ENCODE measurements around the gene RBM19.
"Not testable (repeated sequence)": the region's sequence is repeated elsewhere in the genome, so short reads cannot be mapped to it uniquely, and the experiment has no call there.

Gene RBM19

DNA sequence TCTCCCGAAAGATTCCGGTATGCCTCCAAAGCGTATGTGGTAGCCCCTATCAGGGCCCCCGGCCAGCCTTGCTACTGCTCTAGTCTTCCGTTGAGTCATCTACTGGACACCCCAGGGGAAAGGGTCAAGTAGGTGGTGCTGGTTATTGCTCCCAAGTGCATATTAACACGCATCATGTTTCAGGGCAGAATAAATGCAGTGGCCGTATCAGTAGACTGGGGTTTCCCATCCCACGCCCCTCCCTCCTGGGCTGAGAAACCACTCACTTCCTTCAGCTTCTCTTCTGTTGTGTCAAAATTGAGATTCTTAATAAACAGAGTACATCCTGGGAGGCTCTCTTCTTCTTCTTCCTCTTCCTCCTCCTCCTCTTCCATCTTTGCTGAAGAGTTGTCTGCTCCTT lies 39.3 kb downstream of the RBM19 start:
- DNase-seq: no peak

DNA sequence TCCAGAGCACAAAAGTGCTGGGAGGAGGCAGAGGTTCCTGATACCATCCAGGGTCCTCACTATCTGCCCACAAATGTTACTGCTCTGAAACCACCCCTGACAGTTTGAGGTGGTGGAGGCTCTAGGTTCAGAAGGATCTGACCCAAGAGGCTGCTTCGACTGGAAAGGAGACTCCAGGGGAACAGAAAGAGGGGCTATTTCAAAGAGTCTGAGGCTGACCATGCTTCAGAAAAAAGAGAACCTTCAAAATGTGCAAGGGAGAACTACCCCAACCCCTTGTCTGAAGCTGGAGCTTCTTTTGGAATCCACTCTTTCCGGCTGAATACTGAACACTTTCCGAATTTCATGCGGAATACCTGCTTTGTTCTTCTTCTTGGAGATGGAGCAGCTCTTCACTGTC lies 41.8 kb downstream of the RBM19 start:
- DNase-seq: no peak

DNA sequence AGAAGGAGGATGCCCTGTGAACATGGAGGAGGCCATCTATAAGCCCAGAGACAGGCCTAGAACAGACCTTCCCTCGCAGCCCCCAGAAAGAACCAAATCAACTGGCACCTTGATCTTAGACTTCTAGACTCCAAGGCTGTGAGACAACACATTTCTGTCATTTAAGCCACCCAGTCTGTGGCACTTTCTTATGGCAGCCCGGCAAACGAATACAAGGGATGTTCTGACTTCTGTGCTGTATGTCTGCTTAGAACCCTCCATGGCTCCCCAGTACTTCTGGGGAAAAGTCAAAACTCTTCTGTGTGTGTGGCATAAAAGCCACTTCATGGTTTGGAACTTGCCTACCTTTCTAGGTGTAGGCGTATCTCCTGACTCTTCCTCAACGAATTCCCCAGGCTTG lies 42.9 kb downstream of the RBM19 start:
- no peak for DNase-seq

DNA sequence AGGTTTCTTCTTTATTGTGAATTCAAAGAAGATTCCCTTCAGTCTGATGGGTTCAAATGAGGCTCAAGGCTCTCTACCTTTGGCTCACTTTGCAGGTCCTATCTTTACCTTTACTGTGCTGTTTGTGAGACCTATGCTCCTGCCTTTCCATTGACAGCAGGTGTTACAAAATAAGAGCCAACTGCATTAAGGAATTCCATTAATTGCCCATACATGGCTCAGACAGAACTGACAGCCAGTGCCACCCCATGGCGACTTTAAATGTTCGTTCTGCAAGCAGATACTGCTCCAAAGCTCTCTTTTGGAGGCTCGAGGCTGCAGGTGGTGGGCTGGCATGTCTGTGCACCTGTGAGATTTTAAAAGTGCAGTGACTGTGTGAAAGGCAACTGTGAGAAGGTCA lies 44.7 kb downstream of the RBM19 start:
- DNase-seq: no peak

DNA sequence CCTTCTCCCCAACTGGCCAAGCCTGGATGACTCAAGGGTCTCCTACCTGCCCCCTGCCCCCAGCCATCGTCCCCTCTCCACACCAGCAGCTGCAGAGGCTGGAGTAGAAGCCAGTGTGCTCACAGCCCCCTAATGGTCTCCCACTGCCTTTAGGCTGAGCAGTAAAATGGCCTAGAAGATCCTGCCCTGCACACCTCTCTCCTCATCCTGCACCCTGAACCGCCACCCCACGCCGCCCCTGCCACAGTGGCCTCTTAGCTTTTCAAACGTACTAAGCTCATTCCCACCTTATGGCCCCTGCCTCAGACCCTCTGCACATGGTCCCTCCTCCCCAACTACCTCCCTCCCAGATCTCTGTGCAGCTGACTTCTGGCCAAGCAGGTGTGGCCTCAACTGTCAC lies 46.3 kb downstream of the RBM19 start:
- no peak for DNase-seq

DNA sequence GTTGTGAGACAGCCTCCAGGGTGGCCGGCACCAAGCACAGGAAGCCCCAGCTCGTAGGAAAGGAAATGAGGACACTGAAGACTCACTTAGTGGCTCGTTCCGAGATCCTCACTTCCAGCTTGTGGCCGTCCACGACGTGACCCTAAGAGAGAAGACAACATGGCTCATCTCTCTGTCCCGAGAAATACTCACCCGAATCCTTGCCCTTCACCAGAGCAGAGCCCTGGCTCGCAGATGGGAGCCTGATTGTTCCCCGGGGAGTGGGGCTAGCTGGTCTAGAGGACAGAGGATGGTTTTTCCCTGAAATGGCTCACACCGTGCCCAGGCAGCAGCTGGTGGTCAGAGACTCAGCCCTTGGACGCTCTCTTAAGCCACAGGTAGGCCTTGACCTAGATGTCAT lies 47.8 kb downstream of the RBM19 start:
- no peak for DNase-seq

DNA sequence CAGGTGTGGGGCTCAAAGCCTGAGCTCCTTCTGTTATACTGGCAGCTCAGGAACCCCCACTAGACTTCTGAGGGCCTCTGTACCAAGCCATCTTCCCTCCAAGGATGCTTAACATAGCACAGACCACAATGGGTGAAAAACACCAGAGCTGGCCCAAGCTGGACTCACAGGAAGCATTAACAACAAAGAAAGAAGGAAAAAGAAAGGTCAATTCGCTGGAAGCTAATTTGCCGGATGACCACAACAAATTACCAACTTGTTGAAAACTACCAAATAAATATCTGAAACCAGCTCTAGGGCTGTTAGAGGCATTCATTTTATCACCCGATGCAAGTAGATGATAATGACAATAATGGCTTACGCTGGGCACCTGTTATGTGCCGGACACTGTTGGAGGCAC lies 48.7 kb downstream of the RBM19 start:
- no peak for DNase-seq

DNA sequence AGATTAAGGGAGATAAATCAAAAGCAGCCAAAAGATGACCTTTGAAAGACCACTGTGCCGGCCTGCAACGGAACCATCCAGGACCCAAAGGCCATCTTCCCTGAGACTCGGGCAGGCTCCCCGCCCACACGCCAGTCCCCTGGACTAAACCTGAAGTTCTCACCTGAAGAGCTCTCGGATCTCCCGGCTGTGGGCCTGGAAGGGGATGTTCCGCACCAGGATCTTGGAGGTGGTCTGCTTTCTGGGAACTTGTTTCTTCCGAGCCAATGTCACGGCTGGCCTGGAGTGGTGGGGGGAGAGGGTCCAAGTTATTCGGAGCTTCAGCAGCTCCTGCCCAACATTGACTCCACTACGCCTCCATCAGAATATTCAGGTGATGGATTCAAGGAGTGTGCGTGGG lies 51.3 kb downstream of the RBM19 start:
- DNase-seq: no peak

DNA sequence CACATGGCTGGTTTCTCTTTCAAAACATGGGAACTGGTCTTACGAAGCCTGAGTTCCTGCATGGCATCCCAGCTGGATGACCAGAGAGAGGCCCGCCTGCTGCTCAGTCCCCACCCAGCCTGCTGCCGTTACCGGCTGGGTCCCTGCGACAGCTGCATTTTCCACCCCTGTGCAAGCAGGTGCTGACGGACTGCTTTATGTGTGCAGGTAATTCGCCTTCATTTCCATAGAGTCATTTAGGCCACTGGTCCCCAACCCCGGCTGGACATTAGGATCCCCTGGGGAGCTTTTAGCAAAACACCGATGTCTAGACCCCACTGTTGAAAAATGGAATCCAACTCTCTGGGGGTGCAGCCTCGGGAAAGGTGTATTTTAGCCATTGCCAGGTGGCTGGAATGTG lies 51.9 kb downstream of the RBM19 start:
- DNase-seq: no peak

DNA sequence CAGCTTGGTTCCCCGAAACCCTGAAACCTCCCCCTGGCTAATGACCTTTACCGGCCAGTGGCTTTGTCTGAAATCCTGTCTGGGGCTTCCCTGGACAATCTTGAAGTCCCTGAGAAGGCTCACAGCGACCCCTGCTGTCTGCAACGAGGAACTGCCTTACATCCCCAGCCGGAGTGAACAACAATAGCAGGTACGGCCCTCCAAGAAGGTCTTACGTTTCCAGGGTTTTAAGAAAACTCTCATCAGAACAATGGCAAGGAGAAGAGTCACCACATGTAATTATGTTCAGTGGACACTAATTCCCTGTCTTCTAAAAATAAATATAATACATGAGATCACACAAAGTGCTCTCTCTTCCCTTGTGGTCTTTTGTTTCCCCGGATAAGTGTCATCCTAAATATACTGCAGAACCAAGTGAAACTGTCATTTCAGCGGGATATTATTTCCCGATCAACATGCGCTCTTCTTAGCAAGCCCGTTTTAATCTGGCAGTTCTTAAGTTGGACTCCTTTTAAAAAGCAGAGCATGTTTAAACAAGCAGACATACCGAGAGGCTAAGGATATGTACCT lies 53.3 kb downstream of the RBM19 start:
- no peak for DNase-seq

DNA sequence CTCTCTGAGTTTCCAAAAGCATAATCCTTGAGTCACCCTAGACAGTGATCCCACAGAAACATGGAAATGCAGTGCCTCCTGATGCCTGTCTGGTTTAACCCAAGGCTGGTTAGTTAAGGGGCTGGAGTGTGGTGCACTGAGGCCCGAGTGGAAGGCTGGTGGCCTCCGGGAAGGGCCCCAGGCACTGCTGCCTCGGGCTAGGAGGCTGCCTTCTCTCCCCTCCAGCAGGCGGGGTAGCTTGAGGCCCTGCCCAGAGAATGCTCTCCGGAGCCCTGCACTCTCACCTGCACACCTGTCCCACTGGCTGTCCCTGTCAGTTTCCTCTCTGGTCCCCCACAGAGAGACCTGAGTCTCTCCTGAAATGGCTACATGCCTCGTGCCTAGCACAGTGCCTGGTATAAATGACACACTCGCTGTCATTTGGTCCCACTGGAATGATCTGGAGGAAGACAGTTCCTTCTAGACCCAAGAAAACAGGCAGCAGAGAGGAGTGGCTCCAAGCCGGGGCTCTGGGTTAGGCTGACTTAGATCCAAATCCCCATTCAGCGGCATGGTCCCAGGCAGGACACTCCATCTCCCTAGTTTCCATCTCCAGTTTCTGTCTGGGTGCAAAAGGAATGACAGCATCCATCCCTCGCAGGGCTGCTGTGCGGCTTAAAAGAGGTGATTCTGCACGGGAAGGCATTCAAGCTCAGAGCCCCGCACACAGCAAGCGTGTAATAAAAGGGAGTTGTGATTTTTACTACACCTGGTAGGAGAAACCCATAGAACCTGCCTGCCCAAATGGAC lies 54.0 kb downstream of the RBM19 start:
- no peak for DNase-seq

DNA sequence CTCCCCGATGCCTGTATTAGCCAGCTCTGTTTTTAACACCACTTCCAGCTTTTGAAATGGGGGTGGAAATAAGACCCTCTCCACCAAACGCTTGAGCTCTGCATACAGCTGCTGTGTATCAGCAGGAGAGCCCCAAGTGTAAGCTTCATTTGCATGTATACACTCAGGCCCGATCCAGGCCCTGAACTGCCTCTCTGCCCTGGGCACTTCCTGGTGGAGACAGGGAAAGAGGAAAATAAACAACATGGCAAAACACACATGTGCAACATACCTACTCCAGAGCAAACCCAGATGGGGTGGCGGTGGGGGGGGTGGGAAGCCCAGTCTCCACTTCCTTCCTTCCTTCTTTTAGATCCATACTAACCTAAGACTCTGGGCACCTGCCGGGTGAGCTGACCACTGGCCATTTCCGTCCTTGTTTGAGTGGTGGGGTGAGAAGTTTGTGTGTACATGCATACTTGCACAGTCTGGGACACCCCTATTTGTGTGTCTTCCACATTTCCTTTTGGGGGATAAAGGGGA lies 55.3 kb downstream of the RBM19 start:
- no peak for DNase-seq

DNA sequence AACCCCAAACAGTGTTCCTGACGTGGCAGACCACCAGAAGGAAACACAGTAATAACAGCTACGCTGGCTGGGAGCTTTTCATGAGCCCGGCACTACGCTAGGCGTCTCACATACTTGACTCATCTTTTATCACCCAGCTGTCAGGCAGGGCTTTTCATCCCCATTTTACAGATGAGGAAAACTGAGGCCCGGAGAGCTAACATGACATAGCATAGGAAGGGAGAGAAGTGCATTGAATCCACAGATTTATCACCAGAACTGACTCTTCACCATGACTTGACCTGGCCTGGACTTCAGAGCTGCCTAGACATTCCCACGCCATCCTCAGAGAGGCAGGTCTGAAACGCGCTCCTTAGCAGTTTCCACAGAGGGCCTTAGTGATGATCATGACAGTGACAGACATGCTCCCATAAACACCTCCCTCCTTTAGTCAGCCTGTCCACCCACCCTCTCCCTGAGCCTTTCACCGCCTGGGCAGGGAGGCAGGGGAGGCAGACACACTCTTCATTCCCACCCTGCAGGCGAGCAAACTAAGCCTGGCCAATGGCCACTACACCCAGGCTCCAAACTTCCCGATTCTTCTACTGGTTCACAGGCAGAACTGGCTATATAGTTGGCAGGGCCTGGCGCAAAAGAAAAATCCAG lies 56.2 kb downstream of the RBM19 start:
- no peak for DNase-seq

DNA sequence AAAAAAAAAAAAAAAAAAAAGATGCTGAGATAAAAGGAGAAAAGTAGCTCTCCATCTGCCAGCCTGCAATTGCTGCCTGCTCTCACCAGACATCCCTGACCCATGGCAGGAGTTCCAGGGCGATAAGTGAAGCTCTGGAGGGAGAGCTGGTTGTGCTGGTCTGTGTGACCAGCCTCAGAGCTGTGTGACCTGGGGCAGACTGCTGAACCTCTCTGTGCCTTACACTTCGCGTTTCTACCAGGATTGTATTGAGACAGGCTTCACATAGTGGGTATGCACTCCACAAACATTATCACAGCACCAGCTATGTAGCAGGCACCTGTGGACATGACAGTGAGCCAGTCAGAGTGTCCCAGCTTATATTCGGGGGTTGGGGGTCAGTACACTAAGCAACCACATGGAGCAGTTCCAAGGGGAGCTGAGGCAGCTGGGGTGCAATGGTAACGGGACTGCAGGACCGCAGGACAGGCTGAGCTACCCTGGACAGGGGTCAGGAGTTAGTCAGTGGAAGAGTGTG lies 57.5 kb downstream of the RBM19 start:
- no peak for DNase-seq

DNA sequence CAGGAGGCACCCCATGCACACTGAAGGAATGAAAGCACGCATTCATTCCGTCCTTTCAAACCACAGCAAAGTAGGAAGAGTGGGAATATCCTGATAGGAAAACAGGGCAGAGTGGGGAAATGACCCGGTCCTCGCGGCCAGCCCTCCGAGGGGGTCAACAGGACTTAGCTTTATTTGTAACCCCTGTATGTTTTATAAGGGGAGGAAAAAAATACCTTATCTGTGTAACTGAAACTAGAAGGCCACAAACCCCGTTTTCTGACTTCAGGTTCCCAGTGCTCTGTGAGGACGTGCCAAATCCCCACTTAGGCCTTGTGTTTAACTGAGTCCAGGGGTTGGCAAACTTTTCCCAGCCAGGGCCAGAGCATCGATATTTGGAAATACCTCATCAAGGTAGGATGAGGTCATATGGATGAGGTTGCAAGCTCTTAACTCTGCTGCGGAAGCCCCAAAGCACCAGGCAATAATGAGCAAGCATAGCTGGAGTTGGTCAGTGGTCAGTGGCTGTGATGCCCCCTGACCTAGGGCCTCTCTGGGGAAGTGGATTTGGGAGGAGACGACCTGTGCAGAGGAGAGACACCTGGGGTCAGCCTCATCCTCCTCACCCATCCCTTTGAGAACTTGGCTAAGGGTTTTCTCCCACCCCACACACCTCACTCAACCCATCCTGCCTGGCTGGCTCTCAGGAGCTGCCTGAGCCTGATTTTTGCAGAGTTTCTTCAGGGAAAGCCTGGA lies 58.5 kb downstream of the RBM19 start:
- no peak for DNase-seq

DNA sequence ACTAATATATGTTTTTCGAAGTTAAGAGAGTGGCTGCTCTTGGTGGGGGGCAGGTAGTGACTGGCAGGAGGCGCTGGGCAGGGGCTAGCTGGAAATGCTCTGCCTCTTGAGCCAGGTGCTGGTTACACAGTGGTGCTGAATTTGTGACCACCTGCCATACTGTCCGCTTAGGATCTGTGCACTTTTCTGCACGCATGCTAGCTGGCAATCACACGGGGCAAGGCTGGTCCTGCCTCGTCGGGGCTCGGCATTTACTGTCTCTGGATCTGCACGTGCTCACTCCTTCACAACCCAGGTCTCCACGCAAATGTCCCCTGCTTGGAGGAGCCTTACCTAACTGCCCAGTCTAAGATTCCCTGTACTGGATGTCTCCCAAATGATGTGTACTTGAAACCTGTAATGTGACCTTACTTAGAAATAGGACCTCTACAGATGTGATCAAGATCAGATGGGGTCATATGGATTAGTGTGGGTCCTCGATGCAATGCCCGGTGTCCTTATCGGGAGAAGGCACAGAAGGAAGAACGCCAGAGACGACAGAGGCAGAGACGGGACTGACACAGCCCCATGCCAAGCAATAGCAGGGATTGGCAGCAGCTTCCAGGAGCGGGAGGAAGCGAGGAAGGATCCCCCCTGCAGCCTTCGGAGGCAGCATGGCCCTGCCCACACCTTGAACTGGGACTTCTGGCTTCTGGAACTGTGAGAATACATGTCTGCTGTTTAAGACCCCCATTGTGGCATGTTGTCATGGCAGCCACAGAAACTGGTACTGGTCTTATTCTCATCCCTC lies 59.5 kb downstream of the RBM19 start:
- no peak for DNase-seq

DNA sequence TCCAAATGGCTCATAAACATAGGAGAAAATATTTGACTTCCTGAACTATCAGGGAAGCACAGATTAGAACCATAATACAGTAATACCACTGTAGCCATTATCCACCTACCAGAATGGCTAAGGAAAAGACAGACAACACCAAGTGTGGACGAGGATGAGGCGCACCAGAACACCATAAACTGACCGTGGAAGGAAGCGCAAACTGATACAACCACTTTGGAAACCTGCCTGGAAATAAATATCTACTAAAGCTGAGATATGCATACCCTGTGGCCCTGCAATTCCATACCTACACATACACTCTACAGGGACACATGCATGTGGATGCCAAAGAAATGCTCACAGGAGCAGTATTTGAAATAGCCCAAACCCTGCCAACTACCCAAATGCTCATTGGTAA lies 60.3 kb downstream of the RBM19 start:
- no peak for DNase-seq

DNA sequence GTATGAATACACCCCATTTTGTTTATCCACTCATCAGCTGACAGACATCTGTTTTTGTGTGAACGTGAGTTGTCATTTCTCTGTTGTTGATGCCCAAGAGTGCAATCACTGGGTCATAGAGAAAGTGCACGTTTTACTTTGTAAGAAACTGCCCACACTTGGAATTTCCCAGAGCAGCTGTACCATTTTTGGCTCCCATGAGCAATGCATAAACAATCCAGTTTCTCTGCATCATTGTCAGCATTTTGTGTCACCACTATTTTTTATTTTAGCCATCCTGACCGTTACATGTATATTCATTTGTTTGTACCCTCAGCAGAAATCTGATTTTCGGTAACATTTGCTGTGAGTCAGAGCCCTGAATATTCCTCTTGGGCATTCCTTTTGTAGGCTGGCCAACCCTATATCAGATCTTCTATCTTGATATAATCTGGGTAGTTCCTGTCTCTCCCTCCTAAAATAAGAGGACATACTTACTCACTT lies 62.7 kb downstream of the RBM19 start:
- no peak for DNase-seq

DNA sequence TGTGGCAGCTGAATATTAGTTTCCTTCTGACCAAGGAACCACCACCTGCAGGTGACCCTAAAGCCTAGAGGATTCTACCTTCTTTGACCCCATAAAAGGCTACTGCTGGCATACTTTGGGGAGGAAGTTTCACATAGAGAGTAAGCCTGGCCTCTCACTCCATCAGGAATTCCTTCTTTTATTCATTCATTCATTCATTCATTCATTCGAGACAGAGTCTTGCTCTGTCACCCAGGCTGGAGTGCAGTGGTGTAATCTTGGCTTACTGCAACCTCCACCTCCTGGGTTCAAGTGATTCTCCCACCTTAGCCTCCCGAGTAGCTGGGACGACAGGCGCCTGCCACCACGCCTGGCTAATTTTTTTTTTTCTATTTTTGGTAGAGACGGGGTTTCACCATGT lies 64.8 kb downstream of the RBM19 start:
- not testable (repeated sequence) for DNase-seq

DNA sequence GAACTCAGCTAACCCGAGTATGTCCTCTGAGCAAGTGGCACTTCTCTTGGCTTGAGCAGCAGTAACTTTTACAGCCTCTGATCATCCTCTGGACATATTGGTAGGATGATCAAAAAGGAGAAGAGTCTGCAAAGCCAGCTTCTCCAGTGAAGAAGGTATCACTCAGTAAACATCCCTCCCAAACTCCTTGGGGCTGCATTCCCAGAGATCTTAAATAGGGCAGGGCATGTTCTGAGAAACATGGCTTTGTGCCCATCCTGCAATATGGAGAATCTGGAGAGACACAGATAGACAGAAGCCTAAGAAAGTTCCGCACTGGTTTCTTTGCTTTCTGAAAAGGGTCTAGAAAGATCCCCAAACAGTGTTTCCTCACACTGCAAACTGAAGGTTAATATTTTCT lies 65.4 kb downstream of the RBM19 start:
- no peak for DNase-seq

DNA sequence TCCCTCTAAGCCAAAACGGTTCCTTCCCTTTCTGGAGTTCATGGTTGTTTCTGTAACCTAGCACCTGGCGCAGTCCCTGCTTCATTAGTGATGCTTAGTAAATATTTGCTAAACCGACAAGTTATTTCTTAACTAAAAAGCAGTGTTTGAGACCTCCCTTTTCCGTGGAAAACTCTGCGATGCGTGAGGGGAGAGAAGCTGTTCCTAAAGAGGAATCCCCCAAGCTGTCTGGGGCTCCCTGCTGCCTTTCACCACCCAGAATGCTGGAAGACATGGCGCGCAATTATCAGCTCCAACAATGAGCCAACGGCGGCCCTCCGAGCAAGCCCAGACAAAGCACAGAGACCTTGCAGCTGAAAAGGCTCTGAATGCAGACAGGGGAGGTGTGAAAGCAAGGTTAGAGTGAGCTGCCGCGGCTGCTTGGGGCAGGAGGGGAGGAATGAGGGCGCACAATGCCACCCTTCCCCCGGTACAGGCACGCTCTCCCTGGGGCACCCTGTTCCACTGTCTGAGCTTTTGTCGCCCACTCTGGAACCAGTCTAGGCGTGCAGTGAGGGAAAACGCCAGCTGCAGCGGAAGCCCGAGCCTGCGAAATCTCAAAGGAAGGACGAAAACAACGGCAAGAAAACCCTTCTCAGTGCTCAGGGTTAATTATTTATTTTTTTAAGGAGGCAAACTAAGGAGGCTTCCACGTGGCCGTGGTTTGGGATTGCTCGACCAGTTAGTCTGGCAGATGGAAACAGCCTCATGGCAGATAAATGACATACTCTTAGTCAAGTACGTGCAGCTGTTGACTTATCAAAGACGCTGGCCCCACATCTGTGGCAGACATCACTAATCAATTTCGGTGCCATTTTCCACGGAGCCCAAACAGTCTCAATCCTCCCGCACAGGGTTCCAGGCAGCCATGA lies 66.3 kb downstream of the RBM19 start:
- no peak for DNase-seq

Measured in activated gamma-delta T cell (primary cell).